HG02870 (cell line): Measurements from ENCODE around the gene YPEL4.
"Not testable (repeated sequence)": the region's sequence is repeated elsewhere in the genome, so short reads cannot be mapped to it uniquely, and the experiment has no call there.

ENCODE experiments used
- ATAC-seq: cut with Tn5 transposase; IDR thresholded peaks from one replicate; pipeline ENCODE4 v1.9.1; 2021; ENCODE audit warnings: mild to moderate bottlenecking, moderate library complexity; ENCODE audit not compliant: unreplicated experiment

Gene YPEL4, protein sequence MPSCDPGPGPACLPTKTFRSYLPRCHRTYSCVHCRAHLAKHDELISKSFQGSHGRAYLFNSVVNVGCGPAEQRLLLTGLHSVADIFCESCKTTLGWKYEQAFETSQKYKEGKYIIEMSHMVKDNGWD

GRCh38 chr11:57649826-57650738 lies at the start of gene YPEL4:
YPEL4 (minus strand) TSS chr11:57649912; CDS start chr11:57647107, 2,805 bp downstream.
- no peak for ATAC-seq

GRCh38 chr11:57698843-57699365 lies 49.2 kb upstream of the YPEL4 start:
- no peak for ATAC-seq

GRCh38 chr11:57690474-57690873 lies 40.8 kb upstream of the YPEL4 start:
- not testable (repeated sequence) for ATAC-seq

GRCh38 chr11:57681168-57681567 lies 31.5 kb upstream of the YPEL4 start:
- no peak for ATAC-seq

DNA sequence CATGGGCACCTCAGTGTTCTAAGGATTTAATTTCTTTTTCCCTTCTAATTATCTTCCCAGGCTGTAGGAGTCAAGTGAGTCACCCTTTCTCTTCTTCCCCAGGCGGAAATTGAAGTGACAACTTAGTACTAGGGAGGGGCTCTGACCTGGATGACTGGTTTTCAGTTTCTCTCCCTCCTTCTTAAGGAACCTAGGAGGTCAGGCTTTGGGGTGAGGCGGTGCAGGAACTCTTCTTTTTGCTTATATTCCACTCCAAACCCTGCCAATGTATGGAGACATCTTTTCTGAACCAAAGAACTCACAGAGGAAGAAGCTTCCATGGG lies 30.8 kb upstream of the YPEL4 start:
- peak; percentile 51 for ATAC-seq

- ATAC-seq, result no peak
Measured at GRCh38 chr11:57679396-57679795, 29.7 kb upstream of the YPEL4 start.

GRCh38 chr11:57675176-57675941 lies 25.6 kb upstream of the YPEL4 start:
- ATAC-seq, result peak; percentile 43

DNA sequence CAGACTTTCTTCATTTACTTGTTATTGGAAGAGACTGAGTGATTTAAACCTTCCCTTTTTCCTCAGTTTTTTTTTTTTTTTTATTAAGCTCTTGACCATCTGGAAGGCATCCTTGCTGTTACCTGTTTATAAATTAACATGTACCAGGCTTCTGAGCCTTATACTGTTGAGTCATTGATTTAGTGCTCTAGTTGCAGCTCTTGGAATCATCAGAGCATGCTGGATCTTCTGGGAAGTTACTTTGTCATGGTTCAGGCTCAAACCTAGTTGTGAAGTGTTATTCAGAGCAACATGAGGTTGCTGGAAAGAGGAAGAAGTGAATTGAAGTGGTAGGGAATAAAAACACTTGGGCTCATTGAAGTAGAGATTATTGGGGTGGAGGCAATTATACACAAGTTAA lies 24.5 kb upstream of the YPEL4 start:
- no peak for ATAC-seq

DNA sequence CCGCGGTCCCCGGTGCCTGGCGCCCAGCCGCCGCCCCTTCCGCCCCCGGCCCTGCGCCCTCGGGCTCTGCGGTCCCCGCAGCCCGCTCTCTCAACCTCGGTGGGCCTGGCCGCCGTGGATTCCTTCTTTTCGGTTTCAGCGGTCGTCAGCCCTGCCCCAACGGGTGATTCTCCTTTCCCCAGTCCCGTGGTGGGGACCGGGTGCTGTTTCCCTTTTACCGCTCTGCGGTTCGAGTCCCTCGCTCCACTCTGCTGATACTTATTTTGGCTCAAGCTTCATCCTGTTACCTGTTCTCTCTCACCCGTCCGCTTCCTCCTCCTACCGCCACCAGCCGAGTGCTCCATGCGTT lies 18.7 kb upstream of the YPEL4 start:
- peak; percentile 5 for ATAC-seq

DNA sequence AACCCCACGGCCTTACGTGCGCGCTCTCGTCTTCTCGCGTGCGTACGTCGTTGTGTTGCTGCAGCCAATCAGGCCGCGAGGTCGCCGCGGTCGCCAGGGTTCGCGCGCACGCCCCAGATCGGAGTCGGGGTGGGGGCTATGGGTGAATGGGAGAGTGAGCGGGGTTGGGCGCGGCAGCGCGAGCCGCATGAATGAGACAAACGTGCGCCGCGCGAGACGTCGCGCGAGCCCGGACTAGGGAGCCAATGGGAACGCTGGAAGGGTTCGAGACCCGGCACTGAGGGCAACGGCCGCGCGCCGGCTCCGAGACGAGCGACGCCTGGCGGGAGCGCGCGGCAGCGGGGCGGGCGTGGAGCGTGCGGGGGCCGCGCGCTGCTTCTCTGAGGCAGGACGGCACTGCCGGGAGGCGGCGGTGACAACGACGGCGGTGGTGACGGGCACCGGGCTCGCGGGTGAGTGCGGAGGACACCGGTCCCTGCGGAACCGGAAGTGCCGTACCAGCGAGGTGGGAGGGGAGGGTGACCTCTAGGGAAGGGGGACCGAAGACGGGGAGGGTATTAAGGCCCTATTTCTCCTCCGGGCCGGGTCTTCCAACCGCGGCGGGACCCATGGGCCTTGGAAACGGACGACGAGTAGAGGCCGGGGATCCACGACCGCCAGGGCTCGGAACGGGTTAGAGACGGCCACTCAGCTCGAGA lies 18.2 kb upstream of the YPEL4 start, which contains the start of gene ZDHHC5:
Gene ZDHHC5, plus strand, starts transcription at position 379 of the 698 bp plus-strand sequence. CDS start 4,977 bp downstream, outside the sequence.
- ATAC-seq, result peak; percentile 81

DNA sequence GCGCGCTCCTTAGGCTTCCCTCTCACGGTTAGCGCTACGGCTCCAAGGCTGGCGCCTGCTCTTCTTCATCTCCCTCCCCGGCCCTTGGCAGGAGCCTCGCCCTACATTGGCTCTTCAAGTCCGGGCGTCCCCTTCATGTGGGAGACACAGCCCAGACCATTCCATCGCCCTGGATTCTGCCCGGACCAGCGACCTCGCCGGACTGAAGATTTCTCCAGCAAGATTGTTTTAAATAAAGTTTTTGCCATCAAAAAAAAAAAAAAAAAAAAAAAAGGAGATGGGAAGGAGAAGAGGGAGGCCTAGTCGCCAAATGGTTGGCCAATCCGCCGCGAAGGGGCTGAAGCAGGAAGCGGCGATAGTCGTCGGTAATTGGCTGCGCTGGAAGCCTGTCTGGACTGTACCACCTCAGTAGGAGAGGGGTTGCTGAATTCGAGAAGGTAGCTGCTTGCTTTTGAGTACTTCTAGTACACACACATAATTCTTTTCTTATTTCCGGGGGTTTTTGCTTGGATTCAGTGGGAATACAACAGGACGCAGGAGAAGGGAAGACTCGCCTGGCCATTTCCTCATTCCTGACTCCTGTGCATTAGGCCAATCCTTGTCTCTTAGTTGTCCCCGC lies 17.5 kb upstream of the YPEL4 start:
- ATAC-seq, result peak; percentile 65

GRCh38 chr11:57663975-57664374 lies 14.3 kb upstream of the YPEL4 start:
- ATAC-seq, result no peak

- ATAC-seq, result no peak
Measured at GRCh38 chr11:57662893-57663292, 13.2 kb upstream of the YPEL4 start.

DNA sequence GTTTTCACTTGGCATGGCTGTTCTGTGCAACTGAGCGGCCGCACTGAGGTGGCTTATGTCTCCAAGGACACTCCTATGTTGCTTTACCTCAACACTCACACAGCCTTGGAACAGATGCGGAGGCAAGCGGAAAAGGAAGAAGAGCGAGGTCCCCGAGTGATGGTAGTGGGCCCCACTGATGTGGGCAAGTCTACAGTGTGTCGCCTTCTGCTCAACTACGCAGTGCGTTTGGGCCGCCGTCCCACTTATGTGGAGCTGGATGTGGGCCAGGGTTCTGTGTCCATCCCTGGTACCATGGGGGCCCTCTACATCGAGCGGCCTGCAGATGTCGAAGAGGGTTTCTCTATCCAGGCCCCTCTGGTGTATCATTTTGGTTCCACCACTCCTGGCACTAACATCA lies 10.0 kb upstream of the YPEL4 start:
- ATAC-seq, result no peak

DNA sequence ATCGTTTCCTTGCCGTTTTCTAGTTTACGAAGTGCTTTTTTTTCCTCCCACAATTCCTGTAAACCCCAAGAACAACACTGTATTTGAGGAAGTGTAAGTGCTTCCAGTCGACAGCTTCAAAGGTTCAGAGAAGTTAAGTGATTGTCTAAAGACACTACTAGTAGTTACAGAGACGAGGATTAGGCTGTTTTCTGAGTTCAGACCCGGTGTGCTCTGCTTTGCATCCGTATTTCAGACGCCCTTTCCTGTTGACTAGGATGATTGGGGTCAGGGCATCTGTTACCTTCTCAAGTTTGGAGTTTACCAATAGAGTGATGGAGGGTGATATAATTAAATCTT lies 8.3 kb upstream of the YPEL4 start:
- ATAC-seq, result no peak

GRCh38 chr11:57657194-57658022 lies 7.7 kb upstream of the YPEL4 start, which contains the start of gene CLP1:
CLP1 (plus strand) TSS chr11:57657762; CDS start chr11:57659477, 1,715 bp downstream.
- peak; percentile 99 for ATAC-seq

DNA sequence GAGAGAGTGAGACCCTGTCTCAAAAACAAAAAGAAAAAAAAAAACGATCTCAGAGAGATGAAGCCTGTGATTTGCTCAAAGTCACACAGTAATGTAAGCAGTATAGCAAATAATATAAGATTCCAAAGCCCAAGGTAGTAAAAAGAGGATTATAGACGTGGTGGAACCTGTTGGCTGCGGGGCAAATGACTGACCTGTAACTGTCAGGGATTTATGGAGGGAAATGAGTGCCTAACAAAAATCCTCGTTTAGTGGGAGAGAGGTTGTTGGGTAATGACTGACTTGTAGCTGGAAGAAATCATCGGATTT lies 7.1 kb upstream of the YPEL4 start:
- no peak for ATAC-seq

DNA sequence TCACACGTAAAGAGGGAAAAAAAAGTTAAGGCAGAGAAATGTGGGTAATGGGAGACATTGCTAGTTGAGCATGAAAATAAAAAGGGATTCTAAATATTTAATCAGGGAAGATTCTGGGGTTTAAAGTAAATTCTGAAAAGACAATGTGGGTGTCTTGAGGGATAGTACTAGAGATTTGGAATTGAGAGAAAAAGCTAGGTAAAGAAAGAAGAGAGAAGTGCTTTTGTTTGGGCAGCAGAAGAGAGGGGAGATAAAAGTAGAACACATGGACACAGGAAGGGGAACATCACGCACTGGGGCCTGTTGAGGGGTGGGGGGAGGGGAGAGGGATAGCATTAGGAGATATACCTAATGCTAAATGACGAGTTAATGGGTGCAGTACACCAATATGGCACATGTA lies 3.5 kb upstream of the YPEL4 start:
- no peak for ATAC-seq

DNA sequence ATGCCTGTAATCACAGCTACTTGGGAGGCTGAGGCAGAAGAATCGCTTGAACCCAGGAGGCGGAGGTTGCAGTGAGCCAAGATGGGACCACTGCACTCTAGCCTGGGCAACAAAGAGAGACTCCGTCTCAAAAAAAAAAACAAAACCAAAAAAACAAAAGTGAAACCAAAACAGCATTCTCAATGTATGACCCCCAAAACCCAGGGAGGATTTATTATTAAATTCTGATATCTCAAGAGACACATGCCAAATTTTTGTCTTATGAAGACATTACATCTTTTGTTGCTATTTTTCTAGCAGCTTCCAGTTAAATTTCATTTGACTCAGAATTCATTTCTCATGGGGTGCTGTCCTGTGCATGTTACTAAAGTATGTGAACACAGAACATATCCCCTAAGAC lies 3.0 kb upstream of the YPEL4 start:
- ATAC-seq, result no peak

DNA sequence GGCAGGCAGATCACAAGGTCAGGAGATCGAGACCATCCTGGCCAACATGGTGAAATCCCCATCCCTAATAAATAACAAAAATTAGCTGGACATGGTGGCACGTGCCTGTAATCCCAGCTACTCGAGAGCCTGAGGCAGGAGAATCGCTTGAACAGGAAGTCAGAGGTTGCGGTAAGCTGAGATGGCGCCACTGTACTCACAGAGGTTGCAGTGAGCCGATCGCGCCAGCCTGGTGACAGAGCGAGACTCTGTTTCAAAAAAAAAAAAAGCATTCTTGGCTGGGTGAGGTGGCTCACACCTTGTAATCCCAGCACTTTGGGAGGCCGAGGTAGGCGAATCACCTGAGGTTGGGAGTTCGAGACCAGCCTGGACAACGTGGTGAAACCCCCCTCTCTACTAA lies 2.5 kb upstream of the YPEL4 start:
- ATAC-seq, result not testable (repeated sequence)
